ENCODE data around the gene GADL1. TPM values are rescaled to one million over a fixed set of nuclear protein-coding genes. Genes with fewer than 3 reads are reported as not detected.

Gene GADL1
- total and polyA plus RNA-seq, 2 donors from 2014 or later, result 0.22 to 0.54 TPM

DNA sequence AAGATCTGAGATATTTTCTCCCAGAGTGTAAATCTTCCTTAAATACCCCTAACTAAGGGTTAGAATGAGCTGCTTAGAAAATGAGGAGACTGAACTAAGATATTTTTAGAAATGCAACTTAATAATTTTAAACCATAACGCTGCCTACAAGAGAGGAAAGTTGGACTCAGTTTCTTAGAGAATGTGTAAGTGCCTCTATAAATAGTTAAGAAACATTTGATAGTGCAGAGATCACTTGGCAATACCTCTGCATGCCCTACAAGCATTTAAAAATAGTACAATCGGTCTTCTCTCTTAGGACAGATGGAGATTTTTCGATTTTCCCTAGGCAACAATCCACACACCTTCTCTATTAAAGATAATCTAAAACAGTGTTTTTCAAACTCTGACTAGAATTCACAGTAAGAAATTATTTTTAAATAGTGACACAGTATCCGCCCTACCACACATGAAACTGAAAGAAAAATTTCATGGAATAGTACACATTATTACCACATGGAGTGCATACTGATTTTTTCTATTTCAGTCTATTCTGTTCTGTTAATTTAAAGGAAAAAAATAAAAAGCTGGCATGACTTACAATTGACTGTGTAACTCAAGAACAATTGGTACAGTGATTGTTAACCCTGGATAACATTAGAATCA, 83.2 kb downstream of the GADL1 start:
- Histone ChIP-seq H3K4me3 (ENCODE audit: low read length in 3 of 3) (no peak overlapping the region), H3K27me3 (ENCODE audit: control insufficient read depth, insufficient read depth, low read length) (no peaks in the 10 kb centered on the region), H3K9ac (ENCODE audit: low read length in 3 of 3) (no peak overlapping the region), H3K27ac (ENCODE audit: low read depth in 2 of 2, low read length in 2 of 2) (no peak overlapping the region), H3K4me1 (ENCODE audit: control insufficient read depth in 2 of 3, insufficient read depth in 2 of 3, low read depth in 1 of 3, low read length in 3 of 3) (no peaks in the 10 kb centered on the region), H3K36me3 (ENCODE audit: control insufficient read depth in 2 of 3, insufficient read depth in 3 of 3, low read length in 3 of 3) (no peaks in the 10 kb centered on the region), H3K9me3 (ENCODE audit: control insufficient read depth in 2 of 3, insufficient read depth in 1 of 3, low read length in 3 of 3) (no peaks in the 10 kb centered on the region)
- TF ChIP-seq, protein P1, sequence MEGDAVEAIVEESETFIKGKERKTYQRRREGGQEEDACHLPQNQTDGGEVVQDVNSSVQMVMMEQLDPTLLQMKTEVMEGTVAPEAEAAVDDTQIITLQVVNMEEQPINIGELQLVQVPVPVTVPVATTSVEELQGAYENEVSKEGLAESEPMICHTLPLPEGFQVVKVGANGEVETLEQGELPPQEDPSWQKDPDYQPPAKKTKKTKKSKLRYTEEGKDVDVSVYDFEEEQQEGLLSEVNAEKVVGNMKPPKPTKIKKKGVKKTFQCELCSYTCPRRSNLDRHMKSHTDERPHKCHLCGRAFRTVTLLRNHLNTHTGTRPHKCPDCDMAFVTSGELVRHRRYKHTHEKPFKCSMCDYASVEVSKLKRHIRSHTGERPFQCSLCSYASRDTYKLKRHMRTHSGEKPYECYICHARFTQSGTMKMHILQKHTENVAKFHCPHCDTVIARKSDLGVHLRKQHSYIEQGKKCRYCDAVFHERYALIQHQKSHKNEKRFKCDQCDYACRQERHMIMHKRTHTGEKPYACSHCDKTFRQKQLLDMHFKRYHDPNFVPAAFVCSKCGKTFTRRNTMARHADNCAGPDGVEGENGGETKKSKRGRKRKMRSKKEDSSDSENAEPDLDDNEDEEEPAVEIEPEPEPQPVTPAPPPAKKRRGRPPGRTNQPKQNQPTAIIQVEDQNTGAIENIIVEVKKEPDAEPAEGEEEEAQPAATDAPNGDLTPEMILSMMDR (IDR thresholded peaks at IDR 0.05; ENCODE audit: borderline replicate concordance, extremely low read depth, insufficient read depth), result no peak
- DNase-seq, result peak in 1 of 5 donors; percentile 11
- no peak for FAIRE-seq
- intact Hi-C loops (cut with DNase I), result no loop called here

DNA sequence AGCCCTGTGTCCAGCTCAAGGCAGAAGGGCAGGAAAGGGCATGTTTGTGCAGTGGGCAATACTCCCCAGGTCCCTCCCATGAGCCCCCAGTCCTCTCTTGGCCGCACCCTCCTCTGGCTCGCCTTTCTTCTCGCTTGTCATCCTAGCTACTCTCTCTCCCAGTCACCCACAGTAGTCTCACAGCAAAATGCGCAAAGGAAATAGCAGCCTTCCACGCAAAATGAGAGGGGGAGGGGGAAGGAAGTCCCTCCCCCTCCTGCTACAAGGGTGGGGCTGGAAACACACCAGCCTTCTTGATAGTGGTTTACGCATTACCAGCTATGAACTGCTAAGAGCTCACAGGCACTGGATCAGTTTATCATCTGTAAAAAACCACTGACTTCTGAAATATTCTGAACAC, 83.8 kb downstream of the GADL1 start:
- intact Hi-C loops (cut with DNase I), result no loop called here
- Histone ChIP-seq H3K27ac (ENCODE audit: low read depth in 2 of 2, low read length in 2 of 2) (no peak overlapping the region), H3K4me1 (ENCODE audit: control insufficient read depth in 2 of 3, insufficient read depth in 2 of 3, low read depth in 1 of 3, low read length in 3 of 3) (no peaks in the 10 kb centered on the region), H3K27me3 (ENCODE audit: control insufficient read depth, insufficient read depth, low read length) (no peaks in the 10 kb centered on the region), H3K9me3 (ENCODE audit: control insufficient read depth in 2 of 3, insufficient read depth in 1 of 3, low read length in 3 of 3) (no peaks in the 10 kb centered on the region), H3K9ac (ENCODE audit: low read length in 3 of 3) (no peak overlapping the region), H3K4me3 (ENCODE audit: low read length in 3 of 3) (no peak overlapping the region), H3K36me3 (ENCODE audit: control insufficient read depth in 2 of 3, insufficient read depth in 3 of 3, low read length in 3 of 3) (no peaks in the 10 kb centered on the region)
- FAIRE-seq (no peak), DNase-seq (peak in 1 of 5 donors; percentile 66)
- TF ChIP-seq, protein P1 (IDR thresholded peaks at IDR 0.05; ENCODE audit: borderline replicate concordance, extremely low read depth, insufficient read depth), result no peak

DNA sequence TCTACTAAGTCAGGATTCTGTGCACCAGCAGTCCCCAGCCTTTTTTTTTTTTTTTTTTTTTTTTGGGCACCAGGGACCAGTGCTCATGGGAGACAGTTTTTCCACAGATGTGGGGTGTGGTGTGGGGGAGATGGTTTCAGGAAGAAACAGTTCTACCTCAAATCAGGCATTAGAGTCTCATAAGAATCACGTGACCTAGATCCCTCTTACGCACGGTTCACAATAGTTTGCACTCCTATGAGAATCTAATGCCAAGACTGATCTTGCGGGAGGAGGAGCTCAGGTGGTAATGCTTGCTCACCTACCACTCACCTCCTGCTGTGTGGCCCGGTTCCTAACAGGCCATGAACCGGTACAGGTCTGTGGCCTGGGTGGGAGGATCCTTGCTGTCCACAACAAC, 88.8 kb downstream of the GADL1 start:
- DNase-seq (peak in 1 of 5 donors; percentile 30), FAIRE-seq (no peak)
- H3K4me1 ChIP-seq (ENCODE audit: control insufficient read depth in 2 of 3, insufficient read depth in 2 of 3, low read depth in 1 of 3, low read length in 3 of 3), result no peaks in the 10 kb centered on the region
- no peak overlapping the region for H3K9ac ChIP-seq (ENCODE audit: low read length in 3 of 3)
- no peak overlapping the region for H3K4me3 ChIP-seq (ENCODE audit: low read length in 3 of 3)
- no peaks in the 10 kb centered on the region for H3K27me3 ChIP-seq (ENCODE audit: control insufficient read depth, insufficient read depth, low read length)
- TF ChIP-seq, protein P1 (IDR thresholded peaks at IDR 0.05; ENCODE audit: borderline replicate concordance, extremely low read depth, insufficient read depth), result no peak
- no peak overlapping the region for H3K27ac ChIP-seq (ENCODE audit: low read depth in 2 of 2, low read length in 2 of 2)
- H3K9me3 ChIP-seq (ENCODE audit: control insufficient read depth in 2 of 3, insufficient read depth in 1 of 3, low read length in 3 of 3), result no peaks in the 10 kb centered on the region
- no peaks in the 10 kb centered on the region for H3K36me3 ChIP-seq (ENCODE audit: control insufficient read depth in 2 of 3, insufficient read depth in 3 of 3, low read length in 3 of 3)
- intact Hi-C loops (cut with DNase I), result no loop called here

DNA sequence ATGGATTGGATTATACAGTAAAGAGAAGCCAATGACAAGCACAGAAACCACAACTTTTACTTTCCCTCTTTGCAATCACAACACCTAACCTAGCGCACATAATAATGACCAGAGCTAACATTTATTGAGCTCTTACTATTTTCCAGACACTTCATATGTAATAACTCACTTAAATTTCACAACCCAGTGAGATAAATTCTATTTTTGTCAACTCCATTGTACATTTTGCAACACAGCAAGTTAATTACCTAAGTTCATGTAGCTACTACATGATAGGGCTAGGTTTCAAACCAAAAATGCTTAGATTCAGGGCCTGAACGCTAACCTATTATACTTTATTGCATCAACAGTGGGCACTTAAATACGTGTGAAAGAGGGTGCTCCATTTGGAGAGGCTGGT, 89.5 kb downstream of the GADL1 start:
- H3K27ac ChIP-seq (ENCODE audit: low read depth in 2 of 2, low read length in 2 of 2), result no peak overlapping the region
- FAIRE-seq, result no peak
- H3K4me3 ChIP-seq (ENCODE audit: low read length in 3 of 3), result no peak overlapping the region
- H3K27me3 ChIP-seq (ENCODE audit: control insufficient read depth, insufficient read depth, low read length), result no peaks in the 10 kb centered on the region
- no peak for DNase-seq
- no peak overlapping the region for H3K9ac ChIP-seq (ENCODE audit: low read length in 3 of 3)
- intact Hi-C loops (cut with DNase I), result no loop called here
- no peaks in the 10 kb centered on the region for H3K4me1 ChIP-seq (ENCODE audit: control insufficient read depth in 2 of 3, insufficient read depth in 2 of 3, low read depth in 1 of 3, low read length in 3 of 3)
- H3K36me3 ChIP-seq (ENCODE audit: control insufficient read depth in 2 of 3, insufficient read depth in 3 of 3, low read length in 3 of 3), result no peaks in the 10 kb centered on the region
- TF ChIP-seq, protein P1 (IDR thresholded peaks at IDR 0.05; ENCODE audit: borderline replicate concordance, extremely low read depth, insufficient read depth), result no peak
- H3K9me3 ChIP-seq (ENCODE audit: control insufficient read depth in 2 of 3, insufficient read depth in 1 of 3, low read length in 3 of 3), result no peaks in the 10 kb centered on the region

Data from kidney (tissue), 14 donors.